OCI-LY3 (cell line): ENCODE results near the gene KDM2A.

Experiments used
- H2AFZ ChIP-seq: fragments of 200-600, 300-600 bp; shearing (Covaris generic); 2 replicates; pipeline ENCODE4 v1.6.0; 2014; ENCODE audit warnings: antibody characterized with exemption, low read depth, low read length
- H3K27ac ChIP-seq: fragments of 200-600, 300-600 bp; sonication (generic); 2 replicates; pipeline ENCODE4 v1.5.1; 2014; ENCODE audit warnings: mild to moderate bottlenecking, low read length, moderate library complexity, mixed read lengths
- H3K27me3 ChIP-seq: fragments of 200-600, 300-600 bp; sonication (generic); 2 replicates; pipeline ENCODE4 v1.6.1; 2014; ENCODE audit warnings: low read depth, low read length, mixed read lengths
- H3K36me3 ChIP-seq: fragments of 200-600, 300-600 bp; sonication (generic); replicated peaks from 2 replicates; pipeline ENCODE3; 2014; ENCODE audit warnings: low read depth, low read length, mixed read lengths
- H3K4me1 ChIP-seq: fragments of 300-600, 200-600 bp; sonication (generic); 2 replicates; pipeline ENCODE4 v1.6.1; 2014; ENCODE audit warnings: low read length, mixed read lengths
- H3K4me2 ChIP-seq: fragments of 200-600, 300-600 bp; sonication (generic); 2 replicates; pipeline ENCODE4 v1.6.1; 2014; ENCODE audit warnings: low read length, mixed read lengths
- H3K4me3 ChIP-seq: fragments of 300-600, 200-600 bp; sonication (generic); 2 replicates; pipeline ENCODE4 v1.5.1; 2014; ENCODE audit warnings: antibody characterized with exemption, mild to moderate bottlenecking, low read length, moderate library complexity
- H3K79me2 ChIP-seq: fragments of 300-600, 200-600 bp; shearing (Covaris generic); 2 replicates; pipeline ENCODE4 v1.6.1; 2014; ENCODE audit warnings: mild to moderate bottlenecking, low read length, mixed read lengths
- H3K9ac ChIP-seq: fragments of 300-600, 200-600 bp; shearing (Covaris generic); 2 replicates; pipeline ENCODE4 v1.6.0; 2014; ENCODE audit warnings: mild to moderate bottlenecking, low read length, moderate library complexity
- H3K9me3 ChIP-seq: fragments of 200-600, 300-600 bp; shearing (Covaris generic); 2 replicates; pipeline ENCODE4 v1.6.1; 2014; ENCODE audit warnings: low read length, mixed read lengths; ENCODE audit not compliant: insufficient read depth
- H4K20me1 ChIP-seq: fragments of 200-600, 300-600 bp; sonication (generic); 2 replicates; pipeline ENCODE4 v1.6.1; 2016; ENCODE audit warnings: low read length, mixed read lengths; ENCODE audit not compliant: insufficient read depth
- CTCF ChIP-seq: fragments of 200-600, 300-600 bp; sonication (generic); IDR thresholded peaks from 2 replicates; pipeline ENCODE4 v1.5.1; 2014; ENCODE audit warnings: antibody characterized with exemption, low read length, low read depth
- EZH2phosphoT487 ChIP-seq: fragments of 200-600 bp; shearing (Covaris generic); IDR thresholded peaks from 2 replicates; pipeline ENCODE4 v1.6.1; 2018; ENCODE audit warnings: antibody characterized with exemption, mixed run types, low read depth

Gene KDM2A

GRCh38 chr11:67293090-67293489, 174.0 kb downstream of the KDM2A start:
- Histone ChIP-seq H3K4me1 (peaks cover 9% of the 10 kb centered on the region), H3K27me3 (no peaks in the 10 kb centered on the region), H4K20me1 (no peaks in the 10 kb centered on the region), H3K4me3 (no peak overlapping the region), H2AFZ (no peak overlapping the region), H3K27ac (no peak overlapping the region), H3K79me2 (peaks cover 14% of the 10 kb centered on the region), H3K36me3 (peaks cover 58% of the 10 kb centered on the region), H3K9ac (no peak overlapping the region), H3K4me2 (no peak overlapping the region), H3K9me3 (peaks cover 11% of the 10 kb centered on the region; the same call in 1 of the 2 replicates)
- no peak for TF ChIP-seq EZH2phosphoT487
- no peak for TF ChIP-seq CTCF

- Histone ChIP-seq H3K4me2 (no peak overlapping the region), H4K20me1 (no peaks in the 10 kb centered on the region), H3K9ac (no peak overlapping the region), H3K27me3 (no peaks in the 10 kb centered on the region), H2AFZ (no peak overlapping the region), H3K36me3 (peaks cover 73% of the 10 kb centered on the region), H3K4me1 (no peaks in the 10 kb centered on the region), H3K4me3 (no peak overlapping the region), H3K27ac (no peak overlapping the region), H3K79me2 (peaks cover under 1% of the 10 kb centered on the region), H3K9me3 (peaks cover 11% of the 10 kb centered on the region; the same call in 1 of the 2 replicates)
- TF ChIP-seq CTCF = no peak
- TF ChIP-seq EZH2phosphoT487 = no peak
Measured at GRCh38 chr11:67295846-67296245, 176.8 kb downstream of the KDM2A start.

- peaks cover 65% of the 10 kb centered on the region for H3K36me3 ChIP-seq
- H3K4me3 ChIP-seq = no peak overlapping the region
- no peaks in the 10 kb centered on the region; the same call in 1 of the 2 replicates for H3K79me2 ChIP-seq
- H3K4me1 ChIP-seq = no peaks in the 10 kb centered on the region
- H3K27ac ChIP-seq = no peak overlapping the region
- H3K9me3 ChIP-seq = peaks cover 11% of the 10 kb centered on the region; the same call in 1 of the 2 replicates
- TF ChIP-seq EZH2phosphoT487 = no peak
- no peak for TF ChIP-seq CTCF
- H3K4me2 ChIP-seq = no peak overlapping the region
- no peak overlapping the region for H3K9ac ChIP-seq
- H4K20me1 ChIP-seq = no peaks in the 10 kb centered on the region
- no peak overlapping the region for H2AFZ ChIP-seq
- no peaks in the 10 kb centered on the region for H3K27me3 ChIP-seq
Measured at GRCh38 chr11:67298786-67299185, 179.7 kb downstream of the KDM2A start.

GRCh38 chr11:67299471-67300191, 180.6 kb downstream of the KDM2A start:
- Histone ChIP-seq H3K79me2 (no peaks in the 10 kb centered on the region; the same call in 1 of the 2 replicates), H3K4me3 (no peak overlapping the region), H3K27ac (no peak overlapping the region), H3K4me1 (no peaks in the 10 kb centered on the region), H2AFZ (no peak overlapping the region), H3K36me3 (peaks cover 56% of the 10 kb centered on the region), H3K9me3 (peaks cover 11% of the 10 kb centered on the region; the same call in 1 of the 2 replicates), H3K4me2 (no peak overlapping the region), H4K20me1 (no peaks in the 10 kb centered on the region), H3K9ac (no peak overlapping the region), H3K27me3 (no peaks in the 10 kb centered on the region)
- TF ChIP-seq EZH2phosphoT487 (no peak), CTCF (no peak)
